OCI-LY7 (cell line): ENCODE measurements around the gene PLA2G4D. TPM values are rescaled to one million over a fixed set of nuclear protein-coding genes. Genes with fewer than 3 reads are reported as not detected.
A peak's percentile ranks its signal among the peaks of the same experiment; 100 is the strongest.

Source experiments
- BruUV-seq: library from RNA; stranded (reverse); fragments of 400-500 nt; replicated peaks from 2 replicates; lab custom pipeline; 2021; lab: Mats Ljungman, UMichigan
- CTCF ChIA-PET: fragments of 300-600 bp; sonication (Branson Sonifier 250); formaldehyde crosslinking; loops from one replicate; lab custom pipeline; 2022; ENCODE audit warnings: antibody characterized with exemption; ENCODE audit not compliant: unreplicated experiment; lab: Charles Lee
- POLR2A ChIA-PET: fragments of 300-600 bp; sonication (Branson Sonifier 250); formaldehyde crosslinking; loops from one replicate; lab custom pipeline; 2022; ENCODE audit warnings: antibody characterized with exemption; lab: Charles Lee
- DNase-seq: peaks from one replicate; pipeline ENCODE4 v3.0.0-alpha.2; 2015; ENCODE audit warnings: low spot score
- H2AFZ ChIP-seq: fragments of 200-600 bp; sonication (generic), shearing (Covaris generic); 2 replicates; pipeline ENCODE4 v1.6.1; 2014; ENCODE audit warnings: mild to moderate bottlenecking, antibody characterized with exemption, low read length, moderate library complexity
- H3K27ac ChIP-seq: fragments of 200-600 bp; sonication (generic); 2 replicates; pipeline ENCODE4 v1.5.1; 2014; ENCODE audit warnings: mixed run types, low read depth, mild to moderate bottlenecking, moderate library complexity, low read length, inconsistent platforms; ENCODE audit not compliant: poor library complexity, severe bottlenecking
- H3K36me3 ChIP-seq: fragments of 200-600 bp; sonication (generic); 2 replicates; pipeline ENCODE4 v1.6.1; 2014; ENCODE audit warnings: mild to moderate bottlenecking, antibody characterized with exemption, low read length, moderate library complexity, mixed read lengths; ENCODE audit not compliant: insufficient read depth
- H3K4me1 ChIP-seq: fragments of 200-600 bp; sonication (generic); 2 replicates; pipeline ENCODE4 v1.5.1; 2014; ENCODE audit warnings: mild to moderate bottlenecking, low read length; ENCODE audit not compliant: insufficient read depth, poor library complexity, severe bottlenecking
- H3K4me2 ChIP-seq: fragments of 200-600 bp; sonication (generic); 2 replicates; pipeline ENCODE4 v1.6.1; 2014; ENCODE audit warnings: mild to moderate bottlenecking, low read length
- H3K4me3 ChIP-seq: fragments of 200-600 bp; sonication (generic); 2 replicates; pipeline ENCODE4 v1.5.1; 2014; ENCODE audit warnings: mild to moderate bottlenecking, low read depth, low read length; ENCODE audit not compliant: poor library complexity, severe bottlenecking
- H3K79me2 ChIP-seq: fragments of 200-600 bp; sonication (generic); 2 replicates; pipeline ENCODE4 v1.6.1; 2016; ENCODE audit warnings: low read depth, mild to moderate bottlenecking, low read length, moderate library complexity, mixed read lengths; ENCODE audit not compliant: insufficient read depth
- H3K9me2 ChIP-seq: fragments of 200-600 bp; sonication (generic); 2 replicates; pipeline ENCODE4 v1.6.1; 2016; ENCODE audit warnings: mild to moderate bottlenecking, low read length, mixed read lengths; ENCODE audit not compliant: insufficient read depth
- H3K9me3 ChIP-seq: fragments of 200-600 bp; sonication (generic); 2 replicates; pipeline ENCODE4 v1.6.1; 2014; ENCODE audit warnings: mild to moderate bottlenecking, mixed run types, low read length, mixed read lengths
- H4K20me1 ChIP-seq: fragments of 200-600 bp; sonication (generic); 2 replicates; pipeline ENCODE4 v1.6.1; 2014; ENCODE audit warnings: mild to moderate bottlenecking, antibody characterized with exemption, low read length, moderate library complexity, mixed read lengths; ENCODE audit not compliant: insufficient read depth
- CTCF ChIP-seq: fragments of 200-600 bp; sonication (generic); conservative IDR thresholded peaks from 2 replicates; pipeline ENCODE4 v1.5.1; 2014; ENCODE audit warnings: mild to moderate bottlenecking, antibody characterized with exemption, low read length, moderate library complexity, mixed read lengths
- EZH2phosphoT487 ChIP-seq: fragments of 200-600 bp; sonication (generic); IDR thresholded peaks from 2 replicates; pipeline ENCODE4 v1.6.1; 2018; ENCODE audit warnings: low read depth, borderline replicate concordance, mild to moderate bottlenecking, mixed run types, antibody characterized with exemption, low read length, moderate library complexity, mixed read lengths
- intact Hi-C: fragments of 100-400 bp; cut with micrococcal nuclease; formaldehyde crosslinking; loops from one replicate; pipeline ENCODE4 v1.10.0; 2022; ENCODE audit not compliant: unreplicated experiment
- total RNA-seq, 2 experiments: library from RNA; depleted of rRNA in 1 of 2; stranded (reverse); fragments of >200 nt in 1 of 2; shearing (Covaris generic) in 1 of 2; gene quantifications; 2 replicates each; pipeline ENCODE4 v1.2.3, GENCODE V29; 2014 to 2022

PLA2G4D gene
- total RNA-seq, 2 experiments from 2014 or later, result not detected

- DNase-seq, result no peak
- Histone ChIP-seq H3K9me3 (no peaks in the 10 kb centered on the region), H3K27ac (no peak overlapping the region), H3K4me1 (no peaks in the 10 kb centered on the region), H3K79me2 (no peaks in the 10 kb centered on the region), H3K4me3 (no peak overlapping the region), H2AFZ (no peak overlapping the region), H3K9me2 (no peaks in the 10 kb centered on the region), H3K36me3 (no peaks in the 10 kb centered on the region), H3K4me2 (no peak overlapping the region), H4K20me1 (no peaks in the 10 kb centered on the region)
- ChIA-PET POLR2A (no interaction called here), CTCF (interaction anchor here (1.1 to 1.3 kb wide), 2 partner anchors 8 to 56 kb away, joined by 3 to 5 read pairs; no protein-coding TSS in a partner anchor)
- intact Hi-C loops, result no loop called here
- TF ChIP-seq EZH2phosphoT487 (no peak), CTCF (no peak)
- BruUV-seq, result no TSS peak
Observed at GRCh38 chr15:42138411-42138810, 44.0 kb upstream of the PLA2G4D start.

- no peaks in the 10 kb centered on the region for H3K79me2 ChIP-seq
- no peak overlapping the region for H3K27ac ChIP-seq
- H2AFZ ChIP-seq, result 0 out of 2 replicates have a peak overlapping the region, but pooled peaks have one; percentile 23
- DNase-seq, result peak; percentile 66
- POLR2A ChIA-PET, result interaction anchor here (0.7 kb wide), 1 partner anchor 196 kb away, joined by 3 read pairs; no protein-coding TSS in a partner anchor
- no peaks in the 10 kb centered on the region for H3K36me3 ChIP-seq
- no peak overlapping the region for H3K4me2 ChIP-seq
- no peaks in the 10 kb centered on the region for H4K20me1 ChIP-seq
- no peaks in the 10 kb centered on the region for H3K9me3 ChIP-seq
- no peaks in the 10 kb centered on the region for H3K4me1 ChIP-seq
- intact Hi-C loops, result loop anchor here (1.0 to 2.0 kb wide), 2 partner anchors 148 to 247 kb away; no protein-coding TSS in a partner anchor
- H3K4me3 ChIP-seq, result no peak overlapping the region
- no peaks in the 10 kb centered on the region for H3K9me2 ChIP-seq
- peak; percentile 92 for TF ChIP-seq CTCF
- TF ChIP-seq EZH2phosphoT487, result no peak
- CTCF ChIA-PET, result interaction anchor here (1.1 kb wide), 1 partner anchor 55 kb away, joined by 3 read pairs; no protein-coding TSS in a partner anchor
- no TSS peak for BruUV-seq
Observed at GRCh38 chr15:42137461-42138261, 43.3 kb upstream of the PLA2G4D start.

GRCh38 chr15:42136513-42136912 is 42.2 kb upstream of the PLA2G4D start:
- CTCF ChIA-PET, result interaction anchor here (0.7 kb wide), 1 partner anchor 254 kb away, joined by 3 read pairs; no protein-coding TSS in a partner anchor
- intact Hi-C loops, result loop anchor here (2.0 kb wide), 1 partner anchor 248 kb away; no protein-coding TSS in a partner anchor
- no TSS peak for BruUV-seq

More at GRCh38 chr15:42136513-42136912, 42.2 kb upstream of the PLA2G4D start:
- Histone ChIP-seq H3K36me3 (no peaks in the 10 kb centered on the region), H3K9me3 (no peaks in the 10 kb centered on the region), H2AFZ (no peak overlapping the region), H3K79me2 (no peaks in the 10 kb centered on the region), H3K4me1 (no peaks in the 10 kb centered on the region), H3K9me2 (no peaks in the 10 kb centered on the region), H3K4me3 (no peak overlapping the region), H4K20me1 (no peaks in the 10 kb centered on the region), H3K4me2 (no peak overlapping the region), H3K27ac (no peak overlapping the region)
- DNase-seq, result no peak
- no peak for TF ChIP-seq CTCF
- no peak for TF ChIP-seq EZH2phosphoT487
- POLR2A ChIA-PET, result no interaction called here
